ENCODE measurements around the gene HSH2D. TPM values are rescaled to one million over a fixed set of nuclear protein-coding genes. Genes with fewer than 3 reads are reported as not detected.

Gene HSH2D
- total RNA-seq, 1 donor from 2014 or later: not detected

DNA sequence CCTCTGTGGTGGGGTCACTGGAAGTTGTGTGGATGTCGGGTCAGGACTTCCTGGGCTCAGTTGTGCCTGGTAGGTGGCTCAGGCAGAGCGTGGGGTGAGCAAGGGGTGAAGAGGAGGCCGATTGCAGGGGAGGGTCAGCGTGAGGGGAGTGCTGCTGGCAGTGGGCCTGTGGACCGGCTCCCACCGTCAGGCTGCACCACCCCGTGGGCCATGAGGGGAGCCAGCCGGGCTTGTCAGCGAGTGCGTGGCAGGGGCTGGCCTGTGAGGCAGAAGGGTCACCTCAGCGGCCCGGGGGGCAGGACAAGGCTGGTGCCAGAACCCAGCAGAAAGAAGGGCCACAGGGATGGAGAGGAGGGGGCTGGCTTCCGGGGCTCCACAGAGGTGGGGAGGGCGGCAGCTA, 18.5 kb upstream of the HSH2D start:
- Histone ChIP-seq H3K4me2 (no peak overlapping the region), H3K79me2 (ENCODE audit: low read depth) (no peaks in the 10 kb centered on the region), H3K4me1 (no peaks in the 10 kb centered on the region), H3K9ac (no peak overlapping the region), H4K20me1 (ENCODE audit: low read depth) (no peaks in the 10 kb centered on the region), H3K4me3 (no peak overlapping the region), H3K27ac (no peak overlapping the region), H3F3A (ENCODE audit: low read depth) (no peaks in the 10 kb centered on the region), H2AFZ (replicated peaks) (no peak overlapping the region), H3K36me3 (no peaks in the 10 kb centered on the region), H3K9me3 (ENCODE audit: low read depth) (no peaks in the 10 kb centered on the region), H3K27me3 (no peaks in the 10 kb centered on the region)
- DNase-seq (ENCODE audit: low spot score): no peak
- TF ChIP-seq EZH2phosphoT487 (IDR thresholded peaks at IDR 0.05) (no peak), EZH2 (IDR thresholded peaks at IDR 0.05) (no peak)
- TF ChIP-seq, protein P1, sequence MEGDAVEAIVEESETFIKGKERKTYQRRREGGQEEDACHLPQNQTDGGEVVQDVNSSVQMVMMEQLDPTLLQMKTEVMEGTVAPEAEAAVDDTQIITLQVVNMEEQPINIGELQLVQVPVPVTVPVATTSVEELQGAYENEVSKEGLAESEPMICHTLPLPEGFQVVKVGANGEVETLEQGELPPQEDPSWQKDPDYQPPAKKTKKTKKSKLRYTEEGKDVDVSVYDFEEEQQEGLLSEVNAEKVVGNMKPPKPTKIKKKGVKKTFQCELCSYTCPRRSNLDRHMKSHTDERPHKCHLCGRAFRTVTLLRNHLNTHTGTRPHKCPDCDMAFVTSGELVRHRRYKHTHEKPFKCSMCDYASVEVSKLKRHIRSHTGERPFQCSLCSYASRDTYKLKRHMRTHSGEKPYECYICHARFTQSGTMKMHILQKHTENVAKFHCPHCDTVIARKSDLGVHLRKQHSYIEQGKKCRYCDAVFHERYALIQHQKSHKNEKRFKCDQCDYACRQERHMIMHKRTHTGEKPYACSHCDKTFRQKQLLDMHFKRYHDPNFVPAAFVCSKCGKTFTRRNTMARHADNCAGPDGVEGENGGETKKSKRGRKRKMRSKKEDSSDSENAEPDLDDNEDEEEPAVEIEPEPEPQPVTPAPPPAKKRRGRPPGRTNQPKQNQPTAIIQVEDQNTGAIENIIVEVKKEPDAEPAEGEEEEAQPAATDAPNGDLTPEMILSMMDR (IDR thresholded peaks at IDR 0.05): no peak
- Mint-ChIP-seq H3K4me1 (no peaks in the 10 kb centered on the region), H3K4me3 (no peak overlapping the region), H3K27ac (no peak overlapping the region), H3K27me3 (ENCODE audit: insufficient read depth, low read depth) (no peaks in the 10 kb centered on the region), H3K36me3 (peaks cover 18% of the 10 kb centered on the region), H3K9me3 (no peaks in the 10 kb centered on the region)

DNA sequence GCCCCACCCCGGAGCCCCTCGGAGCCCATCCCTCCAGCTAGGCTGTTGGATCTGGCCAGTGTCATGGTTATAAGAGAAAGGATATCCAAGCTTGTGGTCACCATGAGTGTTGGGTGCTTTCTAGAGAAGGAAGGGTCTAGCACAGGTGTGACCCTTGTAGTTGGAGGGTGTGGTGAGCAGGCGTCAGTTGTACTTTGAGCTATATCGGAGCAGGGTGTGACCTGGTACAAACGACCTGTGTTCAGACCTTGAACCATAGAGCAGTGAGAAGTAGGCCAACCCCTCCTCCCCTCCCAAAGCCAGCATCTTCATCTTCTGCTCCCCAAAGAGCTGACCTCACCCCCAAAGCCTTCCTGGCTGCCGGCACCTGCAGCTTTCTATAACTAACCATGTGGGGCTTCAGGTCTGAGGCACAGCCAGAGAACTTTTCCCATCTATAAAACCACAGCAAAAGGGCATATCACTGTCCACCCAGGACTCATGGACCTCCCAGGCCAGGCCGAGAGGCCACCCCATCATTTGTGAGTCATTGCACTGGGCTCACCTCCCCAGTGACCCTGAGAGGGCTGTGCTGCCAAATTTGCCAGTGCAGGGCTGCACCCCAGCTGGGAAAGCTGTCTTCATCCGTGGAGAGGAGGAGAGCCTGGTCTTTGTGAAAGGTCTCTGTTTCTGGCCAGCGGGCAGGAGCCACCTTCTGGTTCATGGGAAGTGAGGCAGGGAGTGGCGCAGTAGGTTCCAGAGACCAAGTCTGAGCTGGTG, 17.6 kb upstream of the HSH2D start:
- Mint-ChIP-seq H3K27ac (no peak overlapping the region), H3K27me3 (ENCODE audit: insufficient read depth, low read depth) (no peaks in the 10 kb centered on the region), H3K36me3 (peaks cover 22% of the 10 kb centered on the region), H3K9me3 (no peaks in the 10 kb centered on the region), H3K4me3 (no peak overlapping the region), H3K4me1 (no peaks in the 10 kb centered on the region)
- no peaks in the 10 kb centered on the region for H3K79me2 ChIP-seq (ENCODE audit: low read depth)
- no peak overlapping the region for H2AFZ ChIP-seq (replicated peaks)
- H3K4me3 ChIP-seq: no peak overlapping the region
- no peaks in the 10 kb centered on the region for H3K27me3 ChIP-seq
- H3K4me2 ChIP-seq: no peak overlapping the region
- no peak for TF ChIP-seq EZH2 (IDR thresholded peaks at IDR 0.05)
- TF ChIP-seq, protein P1 (IDR thresholded peaks at IDR 0.05): no peak
- no peaks in the 10 kb centered on the region for H3F3A ChIP-seq (ENCODE audit: low read depth)
- no peaks in the 10 kb centered on the region for H3K36me3 ChIP-seq
- H3K4me1 ChIP-seq: no peaks in the 10 kb centered on the region
- no peak overlapping the region for H3K9ac ChIP-seq
- H3K27ac ChIP-seq: no peak overlapping the region
- no peaks in the 10 kb centered on the region for H4K20me1 ChIP-seq (ENCODE audit: low read depth)
- no peaks in the 10 kb centered on the region for H3K9me3 ChIP-seq (ENCODE audit: low read depth)
- DNase-seq (ENCODE audit: low spot score): no peak

DNA sequence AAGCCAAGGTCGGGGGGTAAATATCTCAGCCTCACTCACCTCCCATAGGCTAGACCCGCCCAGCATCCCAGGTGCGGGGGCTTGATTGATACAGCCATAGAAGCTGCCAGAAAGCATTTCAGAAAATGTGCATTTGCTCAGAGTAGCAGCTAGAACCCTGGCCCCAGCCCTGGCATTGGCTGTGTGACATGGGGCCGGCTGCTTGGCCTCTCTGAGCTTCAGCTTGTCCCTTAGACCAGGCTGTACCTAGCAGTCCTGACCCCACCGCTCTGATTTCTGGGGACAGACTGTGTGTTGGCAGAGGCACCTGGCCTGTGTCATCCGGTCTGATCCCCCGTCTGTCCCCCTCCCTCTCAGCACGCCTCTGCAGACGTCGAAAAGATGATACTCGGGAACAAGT, 16.4 kb upstream of the HSH2D start:
- DNase-seq (ENCODE audit: low spot score): no peak
- Histone ChIP-seq H3K27me3 (no peaks in the 10 kb centered on the region), H3K9me3 (ENCODE audit: low read depth) (no peaks in the 10 kb centered on the region), H3K4me3 (no peak overlapping the region), H3K4me1 (no peaks in the 10 kb centered on the region), H3F3A (ENCODE audit: low read depth) (no peaks in the 10 kb centered on the region), H3K4me2 (no peak overlapping the region), H4K20me1 (ENCODE audit: low read depth) (no peaks in the 10 kb centered on the region), H2AFZ (replicated peaks) (no peak overlapping the region), H3K27ac (no peak overlapping the region), H3K36me3 (no peaks in the 10 kb centered on the region), H3K9ac (no peak overlapping the region), H3K79me2 (ENCODE audit: low read depth) (no peaks in the 10 kb centered on the region)
- Mint-ChIP-seq H3K36me3 (peaks cover 28% of the 10 kb centered on the region), H3K9me3 (no peaks in the 10 kb centered on the region), H3K27me3 (ENCODE audit: insufficient read depth, low read depth) (no peaks in the 10 kb centered on the region), H3K4me3 (no peak overlapping the region), H3K27ac (no peak overlapping the region), H3K4me1 (no peaks in the 10 kb centered on the region)
- no peak for TF ChIP-seq EZH2 (IDR thresholded peaks at IDR 0.05)
- TF ChIP-seq, protein P1 (IDR thresholded peaks at IDR 0.05): no peak

Measured in neural progenitor cell (in vitro differentiated cells).